OCI-LY1 (cell line): Measurements from ENCODE around the gene FIBP.

Experiments used
- H2AFZ ChIP-seq: fragments of 200-600 bp; sonication (generic), shearing (Covaris generic); 2 replicates; pipeline ENCODE4 v1.6.0; 2014; ENCODE audit warnings: antibody characterized with exemption, mild to moderate bottlenecking, low read length
- H3F3A ChIP-seq: fragments of 200-600 bp; sonication (generic), shearing (Covaris generic); 2 replicates; pipeline ENCODE4 v1.6.0; 2014; ENCODE audit warnings: mild to moderate bottlenecking, antibody characterized with exemption, low read length, moderate library complexity; ENCODE audit not compliant: insufficient read depth
- H3K27ac ChIP-seq: fragments of 200-600 bp; sonication (generic); 2 replicates; pipeline ENCODE4 v1.5.1; 2014; ENCODE audit warnings: low read length, mixed run types, mild to moderate bottlenecking, low read depth; ENCODE audit not compliant: poor library complexity, severe bottlenecking
- H3K27me3 ChIP-seq: fragments of 200-600 bp; sonication (generic); 2 replicates; pipeline ENCODE4 v1.6.0; 2014; ENCODE audit warnings: antibody characterized with exemption, mild to moderate bottlenecking, low read length, moderate library complexity; ENCODE audit not compliant: insufficient read depth
- H3K36me3 ChIP-seq: fragments of 200-600 bp; sonication (generic); 2 replicates; pipeline ENCODE4 v1.6.1; 2014; ENCODE audit warnings: mild to moderate bottlenecking, antibody characterized with exemption, low read length, moderate library complexity, mixed read lengths; ENCODE audit not compliant: insufficient read depth
- H3K4me1 ChIP-seq: fragments of 200-600 bp; sonication (generic); 2 replicates; pipeline ENCODE4 v1.5.1; 2014; ENCODE audit warnings: mild to moderate bottlenecking, low read length, moderate library complexity; ENCODE audit not compliant: insufficient read depth, severe bottlenecking
- H3K4me2 ChIP-seq: fragments of 200-600 bp; sonication (generic), shearing (Covaris generic); 2 replicates; pipeline ENCODE4 v1.6.1; 2014; ENCODE audit warnings: low read length
- H3K4me3 ChIP-seq: fragments of 200-600 bp; sonication (generic); 2 replicates; pipeline ENCODE4 v1.5.1; 2014; ENCODE audit warnings: low read length, low read depth, mild to moderate bottlenecking, mixed read lengths; ENCODE audit not compliant: poor library complexity, severe bottlenecking
- H3K79me2 ChIP-seq: fragments of 200-600 bp; shearing (Covaris generic); 2 replicates; pipeline ENCODE4 v1.6.1; 2016; ENCODE audit warnings: mixed run types, low read length, mixed read lengths; ENCODE audit not compliant: insufficient read depth
- H3K9ac ChIP-seq: fragments of 200-600 bp; sonication (generic), shearing (Covaris generic); 2 replicates; pipeline ENCODE4 v1.6.1; 2014; ENCODE audit warnings: mild to moderate bottlenecking, low read length, mixed read lengths
- H3K9me2 ChIP-seq: fragments of 200-600 bp; sonication (generic), shearing (Covaris generic); 2 replicates; pipeline ENCODE4 v1.6.1; 2014; ENCODE audit warnings: low read depth, mild to moderate bottlenecking, low read length, mixed read lengths
- H3K9me3 ChIP-seq: fragments of 200-600 bp; shearing (Covaris generic); 2 replicates; pipeline ENCODE4 v1.6.1; 2014; ENCODE audit warnings: low read length, mixed read lengths
- H4K20me1 ChIP-seq: fragments of 200-600 bp; sonication (generic), shearing (Covaris generic); 2 replicates; pipeline ENCODE4 v1.6.0; 2016; ENCODE audit warnings: mild to moderate bottlenecking, low read length; ENCODE audit not compliant: insufficient read depth
- CTCF ChIP-seq: fragments of 200-600 bp; sonication (generic), shearing (Covaris generic); IDR thresholded peaks from 2 replicates; pipeline ENCODE4 v1.5.1; 2017; ENCODE audit warnings: mild to moderate bottlenecking, antibody characterized with exemption, low read length, moderate library complexity, mixed read lengths
- EZH2 ChIP-seq: fragments of 200-600 bp; sonication (generic), shearing (Covaris generic); IDR thresholded peaks from 2 replicates; pipeline ENCODE4 v1.8.0; 2017; ENCODE audit warnings: borderline replicate concordance, mixed run types, mild to moderate bottlenecking, antibody characterized with exemption, low read length, moderate library complexity, mixed read lengths

Gene FIBP

GRCh38 chr11:65863889-65864705, 24.2 kb downstream of the FIBP start:
- no peak overlapping the region for H3K27ac ChIP-seq
- H3F3A ChIP-seq = no peaks in the 10 kb centered on the region
- peaks cover 63% of the 10 kb centered on the region for H3K36me3 ChIP-seq
- H3K9me3 ChIP-seq = no peaks in the 10 kb centered on the region
- no peak for TF ChIP-seq CTCF
- no peak for TF ChIP-seq EZH2
- peaks cover 17% of the 10 kb centered on the region for H3K4me1 ChIP-seq
- H3K4me2 ChIP-seq = no peak overlapping the region
- no peak overlapping the region for H3K4me3 ChIP-seq
- no peak overlapping the region for H2AFZ ChIP-seq
- H3K27me3 ChIP-seq = no peaks in the 10 kb centered on the region
- peaks cover 6% of the 10 kb centered on the region; the same call in 1 of the 2 replicates for H3K79me2 ChIP-seq
- H3K9me2 ChIP-seq = no peaks in the 10 kb centered on the region
- H3K9ac ChIP-seq = no peak overlapping the region
- no peaks in the 10 kb centered on the region for H4K20me1 ChIP-seq

- peaks cover 24% of the 10 kb centered on the region for H3K4me1 ChIP-seq
- H3K9me3 ChIP-seq = no peaks in the 10 kb centered on the region
- no peaks in the 10 kb centered on the region for H3K9me2 ChIP-seq
- H2AFZ ChIP-seq = no peak overlapping the region
- H3K27ac ChIP-seq = no peak overlapping the region
- peaks cover 6% of the 10 kb centered on the region; the same call in 1 of the 2 replicates for H3K79me2 ChIP-seq
- H3K36me3 ChIP-seq = peaks cover 63% of the 10 kb centered on the region
- H3K9ac ChIP-seq = no peak overlapping the region
- no peak for TF ChIP-seq CTCF
- no peak for TF ChIP-seq EZH2
- no peaks in the 10 kb centered on the region for H3K27me3 ChIP-seq
- H3F3A ChIP-seq = 0 out of 2 replicates have a peak, but pooled peaks cover 5% of the 10 kb centered on the region
- no peak overlapping the region for H3K4me2 ChIP-seq
- H4K20me1 ChIP-seq = no peaks in the 10 kb centered on the region
- H3K4me3 ChIP-seq = no peak overlapping the region
These were observed 25.1 kb downstream of the FIBP start for GRCh38 chr11:65862941-65863888.

- Histone ChIP-seq H3K36me3 (peaks cover 63% of the 10 kb centered on the region), H3K27ac (no peak overlapping the region), H3K4me2 (no peak overlapping the region), H3K9me2 (no peaks in the 10 kb centered on the region), H3K79me2 (peaks cover 8% of the 10 kb centered on the region; the same call in 1 of the 2 replicates), H3F3A (0 out of 2 replicates have a peak, but pooled peaks cover 5% of the 10 kb centered on the region), H3K9me3 (no peaks in the 10 kb centered on the region), H3K9ac (peak overlapping the region; percentile 87; the same call in 1 of the 2 replicates), H3K4me3 (no peak overlapping the region), H2AFZ (no peak overlapping the region), H3K27me3 (no peaks in the 10 kb centered on the region), H4K20me1 (no peaks in the 10 kb centered on the region), H3K4me1 (peaks cover 24% of the 10 kb centered on the region)
- TF ChIP-seq CTCF = no peak
- no peak for TF ChIP-seq EZH2
These were observed 26.0 kb downstream of the FIBP start for GRCh38 chr11:65862191-65862735.
